H9 (cell line): ENCODE results near the gene GPR135. TPM values are rescaled to one million over a fixed set of nuclear protein-coding genes. Genes with fewer than 3 reads are reported as not detected.

Experiments used
- DNase-seq: peaks from one replicate; pipeline ENCODE4 v3.0.0-alpha.2; 2017
- H2AFZ ChIP-seq: one replicate; pipeline ENCODE4 v1.6.1; 2013; ENCODE audit warnings: mild to moderate bottlenecking, low read length, control low read depth, moderate library complexity
- H2AK5ac ChIP-seq: 2 replicates; pipeline ENCODE4 v1.6.1; 2013; ENCODE audit warnings: low read length, control low read depth, mixed read lengths; ENCODE audit not compliant: insufficient read length
- H2BK120ac ChIP-seq: one replicate; pipeline ENCODE4 v1.6.1; 2013; ENCODE audit warnings: low read depth, mild to moderate bottlenecking, low read length, control low read depth, inconsistent platforms; ENCODE audit not compliant: poor library complexity, severe bottlenecking
- H2BK12ac ChIP-seq: 2 replicates; pipeline ENCODE4 v1.6.1; 2013; ENCODE audit warnings: low read length, control low read depth, mixed read lengths, low read depth; ENCODE audit not compliant: insufficient read length
- H2BK15ac ChIP-seq: 2 replicates; pipeline ENCODE4 v1.6.1; 2013; ENCODE audit warnings: low read depth, low read length, control low read depth
- H2BK20ac ChIP-seq: one replicate; pipeline ENCODE4 v1.6.1; 2013; ENCODE audit warnings: low read depth, mild to moderate bottlenecking, low read length, control low read depth, inconsistent platforms; ENCODE audit not compliant: poor library complexity, severe bottlenecking
- H2BK5ac ChIP-seq: 2 replicates; pipeline ENCODE4 v1.6.1; 2013; ENCODE audit warnings: low read length, control low read depth, mixed read lengths; ENCODE audit not compliant: insufficient read length
- H3K14ac ChIP-seq: 2 replicates; pipeline ENCODE4 v1.6.1; 2013; ENCODE audit warnings: low read length, control low read depth; ENCODE audit not compliant: insufficient read depth
- H3K18ac ChIP-seq: 2 replicates; pipeline ENCODE4 v1.6.1; 2013; ENCODE audit warnings: low read depth, mild to moderate bottlenecking, mixed read lengths, low read length, control low read depth; ENCODE audit not compliant: insufficient read length
- H3K23ac ChIP-seq: 2 replicates; pipeline ENCODE4 v1.6.1; 2013; ENCODE audit warnings: low read length, control low read depth, mixed read lengths, low read depth; ENCODE audit not compliant: insufficient read length
- H3K23me2 ChIP-seq: 2 replicates; pipeline ENCODE4 v1.6.1; 2013; ENCODE audit warnings: low read depth, mild to moderate bottlenecking, mixed read lengths, low read length, control low read depth; ENCODE audit not compliant: insufficient read length, poor library complexity, severe bottlenecking
- H3K27ac ChIP-seq: 2 replicates; pipeline ENCODE4 v1.5.1; 2013; ENCODE audit warnings: low read length, control low read depth, mixed read lengths, low read depth; ENCODE audit not compliant: insufficient read length
- H3K27me3 ChIP-seq: 2 replicates; pipeline ENCODE4 v1.6.1; 2013; ENCODE audit warnings: low read length, control low read depth, inconsistent platforms; ENCODE audit not compliant: insufficient read depth
- H3K4ac ChIP-seq: 2 replicates; pipeline ENCODE4 v1.6.1; 2013; ENCODE audit warnings: low read depth, mild to moderate bottlenecking, control low read depth, inconsistent platforms, low read length, moderate library complexity
- H3K4me1 ChIP-seq: 2 replicates; pipeline ENCODE4 v1.6.1; 2013; ENCODE audit warnings: low read length, control low read depth, inconsistent platforms; ENCODE audit not compliant: insufficient read depth
- H3K4me2 ChIP-seq: 2 replicates; pipeline ENCODE4 v1.6.1; 2013; ENCODE audit warnings: low read length, control low read depth, mixed read lengths; ENCODE audit not compliant: insufficient read length, insufficient read depth
- H3K56ac ChIP-seq: 2 replicates; pipeline ENCODE4 v1.6.1; 2013; ENCODE audit warnings: low read depth, mild to moderate bottlenecking, mixed read lengths, low read length, control low read depth; ENCODE audit not compliant: insufficient read length
- H3K79me1 ChIP-seq: 2 replicates; pipeline ENCODE4 v1.6.1; 2013; ENCODE audit warnings: low read depth, mild to moderate bottlenecking, moderate library complexity, low read length, control low read depth, inconsistent platforms; ENCODE audit not compliant: insufficient read depth, poor library complexity, severe bottlenecking
- H3K79me2 ChIP-seq: 2 replicates; pipeline ENCODE4 v1.6.1; 2013; ENCODE audit warnings: low read length, control low read depth, inconsistent platforms; ENCODE audit not compliant: insufficient read depth
- H3K9ac ChIP-seq: 2 replicates; pipeline ENCODE4 v1.6.1; 2013; ENCODE audit warnings: low read length, control low read depth, mixed read lengths; ENCODE audit not compliant: insufficient read length; ENCODE audit errors: extremely low read depth
- H3K9me3 ChIP-seq: one replicate; pipeline ENCODE4 v1.6.1; 2013; ENCODE audit warnings: low read depth, low read length, inconsistent platforms; ENCODE audit not compliant: control insufficient read depth
- H3T11ph ChIP-seq: one replicate; pipeline ENCODE4 v1.6.1; 2013; ENCODE audit warnings: mild to moderate bottlenecking, low read length, control low read depth, inconsistent platforms
- H4K20me1 ChIP-seq: one replicate; pipeline ENCODE4 v1.6.1; 2013; ENCODE audit not compliant: control insufficient read depth, insufficient read length, insufficient read depth
- H4K5ac ChIP-seq: 2 replicates; pipeline ENCODE4 v1.6.1; 2013; ENCODE audit warnings: low read depth, mild to moderate bottlenecking, mixed read lengths, low read length, control low read depth; ENCODE audit not compliant: insufficient read length
- H4K8ac ChIP-seq: replicated peaks from 2 replicates; pipeline ENCODE4 v1.6.1; 2013; ENCODE audit warnings: low read length, control low read depth, mixed read lengths, low read depth; ENCODE audit not compliant: insufficient read length
- H4K91ac ChIP-seq: 2 replicates; pipeline ENCODE4 v1.6.1; 2013; ENCODE audit warnings: low read depth, mild to moderate bottlenecking, moderate library complexity, mixed read lengths, low read length, control low read depth; ENCODE audit not compliant: insufficient read length
- H3K27ac Mint-ChIP-seq, 3 experiments: 2 replicates in 2 of 3; 3 replicates in 1 of 3; pipeline ENCODE4 v1.8.0; 2020 to 2021; ENCODE audit warnings: mixed read lengths in 3 of 3, mild to moderate bottlenecking in 1 of 3, moderate library complexity in 1 of 3
- H3K27me3 Mint-ChIP-seq: 2 replicates; pipeline ENCODE4 v1.8.0; 2021; ENCODE audit warnings: low read depth, mild to moderate bottlenecking, moderate library complexity, mixed read lengths
- H3K36me3 Mint-ChIP-seq, 3 experiments: 2 replicates in 2 of 3; 3 replicates in 1 of 3; pipeline ENCODE4 v1.8.0; 2020 to 2021; ENCODE audit warnings: low read depth in 3 of 3, mixed read lengths in 3 of 3; ENCODE audit not compliant: insufficient read depth in 1 of 3
- H3K4me1 Mint-ChIP-seq, 2 experiments: 2 replicates each; pipeline ENCODE4 v1.8.0; 2020; ENCODE audit warnings: mixed read lengths in 2 of 2
- H3K4me3 Mint-ChIP-seq, 2 experiments: 2 replicates in 1 of 2; 3 replicates in 1 of 2; pipeline ENCODE4 v1.8.0; 2020 to 2021; ENCODE audit warnings: mild to moderate bottlenecking in 2 of 2, mixed read lengths in 2 of 2, moderate library complexity in 1 of 2
- H3K9me3 Mint-ChIP-seq, 2 experiments: 2 replicates in 1 of 2; 3 replicates in 1 of 2; pipeline ENCODE4 v1.8.0; 2020; ENCODE audit warnings: mild to moderate bottlenecking in 2 of 2, mixed read lengths in 2 of 2, moderate library complexity in 1 of 2
- CTCF ChIP-seq: fragments of 200-600 bp; sonication (generic); conservative IDR thresholded peaks from 3 replicates; pipeline ENCODE4 v1.8.0; 2021; ENCODE audit warnings: antibody characterized with exemption, mild to moderate bottlenecking
- WGBS: extraction: QIAGEN DNeasy Blood & Tissue Kit; methylation state at CpG from one replicate; pipeline ENCODE4 v1.1.7; 2013; ENCODE audit warnings: missing lambda C conversion rate, low lambda C conversion rate, mixed read lengths; ENCODE audit not compliant: insufficient read length; ENCODE audit errors: extremely low coverage; 5-methylcytosine and 5-hydroxymethylcytosine counted together
- total RNA-seq: library from RNA; stranded (reverse); gene quantifications from 2 replicates; pipeline ENCODE4 v1.2.1, GENCODE V29; 2021

GPR135 gene
- total RNA-seq, 1 experiment from 2014 or later = 1.9 TPM

GRCh38 chr14:59509101-59509500 lies 43.9 kb upstream of the GPR135 start:
- no peak overlapping the region for H2BK120ac ChIP-seq

More at GRCh38 chr14:59509101-59509500, 43.9 kb upstream of the GPR135 start:
- Histone ChIP-seq H3K4ac (no peak overlapping the region), H3K27ac (no peak overlapping the region), H4K5ac (no peak overlapping the region), H4K8ac (no peak overlapping the region), H2AFZ (no peak overlapping the region), H3T11ph (no peak overlapping the region), H4K20me1 (no peaks in the 10 kb centered on the region), H4K91ac (no peak overlapping the region), H3K23ac (no peak overlapping the region), H3K56ac (no peak overlapping the region), H3K9me3 (no peaks in the 10 kb centered on the region), H3K79me2 (no peaks in the 10 kb centered on the region), H3K18ac (no peak overlapping the region), H2BK20ac (no peak overlapping the region), H2AK5ac (no peak overlapping the region), H3K14ac (no peak overlapping the region), H2BK12ac (no peak overlapping the region), H2BK5ac (no peak overlapping the region), H3K27me3 (no peaks in the 10 kb centered on the region), H2BK15ac (no peak overlapping the region), H3K4me1 (no peaks in the 10 kb centered on the region), H3K23me2 (no peaks in the 10 kb centered on the region), H3K79me1 (no peaks in the 10 kb centered on the region), H3K4me2 (no peak overlapping the region), H3K9ac (no peak overlapping the region)
- Mint-ChIP-seq H3K4me3 (no peak overlapping the region), H3K36me3 (peaks cover 3 to 16% (median 9%) of the 10 kb centered on the region in 3 experiments), H3K9me3 (peaks cover 7 to 15% of the 10 kb centered on the region in 2 experiments), H3K27me3 (no peaks in the 10 kb centered on the region), H3K27ac (no peak overlapping the region), H3K4me1 (peaks cover 17 to 18% of the 10 kb centered on the region in 2 experiments)
- no peak for TF ChIP-seq CTCF
- no CpG with 5 or more reads among the region's 3 CpGs for WGBS
- no peak for DNase-seq
